K562 (cell line): ENCODE measurements around the gene EIF3J.

Experiments used
- CTCF ChIP-seq, 3 experiments: IDR thresholded peaks in 2 of 3; conservative IDR thresholded peaks in 1 of 3; 2 replicates each; pipeline ENCODE4 v1.5.1; 2011 to 2012; ENCODE audit warnings: low read length in 3 of 3, mild to moderate bottlenecking in 3 of 3, control low read depth in 2 of 3, improper control_type of control experiment in 1 of 3, inconsistent platforms in 1 of 3, low read depth in 1 of 3, mixed read lengths in 1 of 3, moderate library complexity in 1 of 3; ENCODE audit not compliant: insufficient read depth in 2 of 3
- E4F1 ChIP-seq: fragments of 250-450 bp; sonication (Bioruptor Pico); IDR thresholded peaks from 2 replicates; pipeline ENCODE4 v1.5.0; 2021; ENCODE audit warnings: mild to moderate bottlenecking, borderline replicate concordance
- EP300 ChIP-seq: IDR thresholded peaks from 2 replicates; pipeline ENCODE4 v1.6.1; 2012; ENCODE audit warnings: low read length, improper control_type of control experiment
- GTF3C2 ChIP-seq: IDR thresholded peaks from 3 replicates; pipeline ENCODE4 v1.6.1; 2011; ENCODE audit warnings: borderline replicate concordance, mild to moderate bottlenecking, moderate library complexity; ENCODE audit not compliant: insufficient read length; ENCODE audit errors: extremely low read depth
- HDAC2 ChIP-seq: fragments of 450-650 bp; IDR thresholded peaks from 2 replicates; pipeline ENCODE4 v1.6.1; 2016; ENCODE audit warnings: mild to moderate bottlenecking
- POLR2A ChIP-seq: fragments of 450-650 bp; conservative IDR thresholded peaks from 2 replicates; pipeline ENCODE4 v1.6.1; 2016
- POLR3A ChIP-seq: IDR thresholded peaks from 2 replicates; pipeline ENCODE4 v1.6.1; 2011; ENCODE audit warnings: borderline replicate concordance, mild to moderate bottlenecking, moderate library complexity; ENCODE audit not compliant: insufficient read length, insufficient read depth; ENCODE audit errors: extremely low read depth
- SREBF2 ChIP-seq: sonication (generic); formaldehyde crosslinking; IDR thresholded peaks from 2 replicates; pipeline ENCODE4 v1.4.0; 2020; ENCODE audit warnings: mild to moderate bottlenecking, missing genetic modification reagents
- TRIM28 ChIP-seq: fragments of 450-650 bp; IDR thresholded peaks from 2 replicates; pipeline ENCODE4 v1.6.1; 2017

GRCh38 chr15:44535523-44536301 lies 1.2 kb upstream of the EIF3J start:
- TF ChIP-seq HDAC2 (no peak), GTF3C2 (no peak), POLR3A (no peak), CTCF (IDR thresholded peaks at IDR 0.05 in 2 of 3, conservative IDR thresholded peaks at IDR 0.05 in 1 of 3; ENCODE audit: insufficient read depth in 2 of 3, low read depth in 1 of 3, low read length in 3 of 3) (no peak), TRIM28 (no peak), SREBF2 (no peak), E4F1 (CRISPR knock-in tag) (no peak), POLR2A (no peak), EP300 (no peak)
